ENCODE results near the gene UNC5CL.

Gene UNC5CL

GRCh38 chr6:41039060-41039998 lies at the start of gene UNC5CL:
Gene UNC5CL, minus strand, starts transcription at chr6:41039221. Its CDS starts 4,147 bp downstream, at chr6:41035074.
- peak; percentile 69 for DNase-seq

- DNase-seq, result no peak
These were observed 49.4 kb upstream of the UNC5CL start for GRCh38 chr6:41088451-41088850.

- DNase-seq, result no peak
These were observed 46.2 kb upstream of the UNC5CL start for GRCh38 chr6:41085182-41085581.

GRCh38 chr6:41083072-41083471 lies 44.1 kb upstream of the UNC5CL start:
- no peak for DNase-seq

GRCh38 chr6:41080621-41081020 lies 41.6 kb upstream of the UNC5CL start:
- DNase-seq, result peak; percentile 43

- no peak for DNase-seq
These were observed 40.1 kb upstream of the UNC5CL start for GRCh38 chr6:41079080-41079479.

GRCh38 chr6:41078101-41078500 lies 39.1 kb upstream of the UNC5CL start:
- no peak for DNase-seq

GRCh38 chr6:41077536-41077935 lies 38.5 kb upstream of the UNC5CL start:
- no peak for DNase-seq

- DNase-seq, result no peak
These were observed 36.9 kb upstream of the UNC5CL start for GRCh38 chr6:41075651-41076626.

- no peak for DNase-seq
These were observed 35.8 kb upstream of the UNC5CL start for GRCh38 chr6:41074692-41075436.

- peak; percentile 17 for DNase-seq
These were observed 35.1 kb upstream of the UNC5CL start for GRCh38 chr6:41073968-41074691.

GRCh38 chr6:41073203-41073967 lies 34.4 kb upstream of the UNC5CL start:
- peak; percentile 91 for DNase-seq

- DNase-seq, result no peak
These were observed 33.8 kb upstream of the UNC5CL start, which contains the start of gene NFYA for GRCh38 chr6:41072836-41073202. Gene NFYA, plus strand, starts transcription at chr6:41072974. Its CDS starts 6,116 bp downstream, at chr6:41079090.

- DNase-seq, result peak; percentile 100
These were observed 33.2 kb upstream of the UNC5CL start, which contains the start of gene OARD1 for GRCh38 chr6:41071923-41072835. Gene OARD1, minus strand, starts transcription at chr6:41072356. Its CDS starts 722 bp downstream, at chr6:41071634.

GRCh38 chr6:41071501-41071922 lies 32.5 kb upstream of the UNC5CL start:
- no peak for DNase-seq

GRCh38 chr6:41066867-41067304 lies 27.9 kb upstream of the UNC5CL start:
- DNase-seq, result peak; percentile 60

GRCh38 chr6:41065550-41066026 lies 26.6 kb upstream of the UNC5CL start:
- DNase-seq, result no peak

GRCh38 chr6:41064841-41065240 lies 25.8 kb upstream of the UNC5CL start:
- DNase-seq, result no peak

GRCh38 chr6:41063884-41064285 lies 24.9 kb upstream of the UNC5CL start:
- no peak for DNase-seq

- no peak for DNase-seq
These were observed 23.0 kb upstream of the UNC5CL start for GRCh38 chr6:41062056-41062455.
